Measurements from ENCODE around the gene FAM24B.
"Not testable (repeated sequence)": the region's sequence is repeated elsewhere in the genome, so short reads cannot be mapped to it uniquely, and the experiment has no call there.

Gene FAM24B, protein sequence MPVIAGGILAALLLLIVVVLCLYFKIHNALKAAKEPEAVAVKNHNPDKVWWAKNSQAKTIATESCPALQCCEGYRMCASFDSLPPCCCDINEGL

DNA sequence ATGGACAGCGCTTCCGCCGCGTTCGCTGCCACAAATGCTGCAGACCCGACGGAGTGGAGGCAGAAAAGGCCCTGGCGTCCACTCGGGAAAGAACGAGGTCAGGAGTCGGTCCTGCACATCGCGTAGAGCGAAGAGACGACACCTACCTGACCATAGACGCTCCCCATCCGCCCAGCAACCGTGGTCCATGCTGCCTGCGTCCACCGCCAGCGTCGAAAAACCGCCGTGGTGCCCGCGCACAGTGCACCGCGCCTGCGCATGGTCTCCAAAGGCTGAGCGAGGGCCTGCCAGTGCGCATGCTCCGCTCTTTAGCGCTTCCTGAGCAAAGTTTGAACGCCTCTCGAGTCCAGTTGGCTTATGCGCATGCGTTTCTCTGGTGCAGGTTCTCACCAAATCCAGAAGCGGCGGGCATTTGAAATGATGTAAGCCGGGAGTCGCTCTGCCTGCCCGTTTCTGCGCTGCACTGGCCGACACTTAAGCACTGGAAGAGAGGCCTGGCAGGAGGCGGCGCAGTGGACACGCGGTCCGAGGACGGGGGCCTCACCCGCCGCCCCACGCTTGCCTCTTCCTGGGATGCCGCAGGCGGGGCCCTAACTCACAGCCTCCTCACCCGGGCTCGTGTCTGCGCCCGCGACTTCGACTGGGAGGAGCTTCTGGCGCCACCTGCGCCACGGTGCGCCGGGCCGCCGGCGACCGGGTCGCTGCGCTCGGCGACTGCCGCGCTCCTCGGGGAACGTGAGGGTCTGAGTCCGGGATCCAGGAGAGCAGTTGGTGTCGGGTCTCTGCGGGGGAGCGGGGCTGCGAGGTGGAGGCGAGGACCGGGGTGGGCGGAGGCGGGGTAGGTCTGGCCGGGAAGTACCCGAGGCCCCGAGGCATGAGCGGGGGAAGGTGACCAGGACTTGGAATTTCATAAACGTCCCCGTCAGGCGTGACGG lies at the start of gene FAM24B:
Gene FAM24B, minus strand, starts transcription at position 243 of the 935 bp plus-strand sequence. CDS start 29,066 bp downstream, outside the sequence.
- Histone ChIP-seq H3K9me3 (ENCODE audit: control insufficient read depth in 1 of 2, low read length in 2 of 2) (no peaks in the 10 kb centered on the region), H3K27me3 (ENCODE audit: control insufficient read depth in 1 of 2, insufficient read depth in 2 of 2, low read length in 2 of 2) (no peaks in the 10 kb centered on the region), H3K4me3 (ENCODE audit: low read depth in 1 of 2, low read length in 2 of 2) (peak within 1 kb of the TSS; percentile 85 to 95), H3K36me3 (ENCODE audit: control insufficient read depth in 1 of 2, insufficient read depth in 2 of 2, low read length in 2 of 2) (no peaks in the 10 kb centered on the region), H3K9ac (ENCODE audit: low read depth in 1 of 2, low read length in 2 of 2) (peak within 1 kb of the TSS; percentile 65 to 85), H3K4me1 (ENCODE audit: control insufficient read depth in 1 of 2, insufficient read depth in 2 of 2, low read length in 2 of 2) (peaks cover 8 to 18% of the 10 kb centered on the region in 2 donors), H3K27ac (ENCODE audit: low read depth, low read length) (peak within 1 kb of the TSS; percentile 3)

DNA sequence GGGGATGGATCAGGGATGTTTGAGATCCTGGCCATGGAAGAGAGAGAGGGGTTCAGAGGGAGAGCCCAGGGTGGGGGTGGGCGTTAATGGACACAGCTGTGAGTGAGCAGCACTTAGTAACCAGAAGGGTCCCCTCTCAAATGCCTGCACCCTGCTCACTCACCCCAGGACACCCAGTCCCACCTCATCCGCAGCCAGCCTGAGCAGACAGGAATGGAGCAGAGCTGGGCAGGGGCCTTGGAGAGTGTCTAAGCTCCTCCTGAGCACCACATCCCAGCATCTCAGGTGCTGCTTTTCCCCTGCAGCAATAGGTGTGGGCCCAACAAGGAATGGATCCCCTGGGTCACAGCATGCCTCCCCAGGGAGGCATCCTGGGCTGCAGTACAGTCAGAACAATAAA lies 36.3 kb upstream of the FAM24B start:
- Histone ChIP-seq H3K36me3 (ENCODE audit: control insufficient read depth in 1 of 2, insufficient read depth in 2 of 2, low read length in 2 of 2) (no peaks in the 10 kb centered on the region), H3K27me3 (ENCODE audit: control insufficient read depth in 1 of 2, insufficient read depth in 2 of 2, low read length in 2 of 2) (no peaks in the 10 kb centered on the region), H3K9ac (ENCODE audit: low read depth in 1 of 2, low read length in 2 of 2) (no peak overlapping the region), H3K4me3 (ENCODE audit: low read depth in 1 of 2, low read length in 2 of 2) (no peak overlapping the region), H3K9me3 (ENCODE audit: control insufficient read depth in 1 of 2, low read length in 2 of 2) (no peaks in the 10 kb centered on the region), H3K4me1 (ENCODE audit: control insufficient read depth in 1 of 2, insufficient read depth in 2 of 2, low read length in 2 of 2) (no peaks in the 10 kb centered on the region), H3K27ac (ENCODE audit: low read depth, low read length) (no peak overlapping the region)

DNA sequence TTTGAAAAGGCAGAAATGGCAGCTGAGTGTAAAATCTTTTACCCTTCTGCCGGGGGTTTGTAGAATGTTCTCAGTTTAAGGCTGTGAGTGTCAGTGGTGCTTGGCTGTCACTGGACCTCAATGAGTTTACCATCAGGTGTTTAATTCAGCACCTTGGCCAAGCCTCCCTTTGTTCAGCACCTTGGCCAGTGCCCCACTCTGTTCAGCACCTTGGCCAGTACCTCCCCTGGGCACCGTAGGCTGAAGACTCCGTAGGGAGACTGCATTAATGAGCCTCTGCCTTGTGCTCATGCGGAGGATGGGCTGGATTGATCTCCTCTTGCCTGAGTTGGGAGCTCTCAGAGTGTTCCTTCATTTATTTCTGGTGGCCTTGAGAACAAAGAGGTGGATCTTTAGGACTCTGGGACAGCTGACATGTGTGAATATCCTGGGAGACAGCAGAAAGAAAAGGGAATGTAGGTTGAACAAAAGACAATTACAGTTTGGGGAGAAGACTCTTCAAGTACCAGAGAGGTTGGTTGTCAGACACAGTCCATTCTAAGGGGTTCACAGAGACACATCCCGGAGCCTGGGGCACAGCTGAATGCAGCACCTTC lies 32.6 kb upstream of the FAM24B start:
- Histone ChIP-seq H3K9me3 (ENCODE audit: control insufficient read depth in 1 of 2, low read length in 2 of 2) (no peaks in the 10 kb centered on the region), H3K27me3 (ENCODE audit: control insufficient read depth in 1 of 2, insufficient read depth in 2 of 2, low read length in 2 of 2) (no peaks in the 10 kb centered on the region), H3K4me1 (ENCODE audit: control insufficient read depth in 1 of 2, insufficient read depth in 2 of 2, low read length in 2 of 2) (no peaks in the 10 kb centered on the region), H3K4me3 (ENCODE audit: low read depth in 1 of 2, low read length in 2 of 2) (no peak overlapping the region), H3K27ac (ENCODE audit: low read depth, low read length) (no peak overlapping the region), H3K36me3 (ENCODE audit: control insufficient read depth in 1 of 2, insufficient read depth in 2 of 2, low read length in 2 of 2) (no peaks in the 10 kb centered on the region), H3K9ac (ENCODE audit: low read depth in 1 of 2, low read length in 2 of 2) (no peak overlapping the region)

DNA sequence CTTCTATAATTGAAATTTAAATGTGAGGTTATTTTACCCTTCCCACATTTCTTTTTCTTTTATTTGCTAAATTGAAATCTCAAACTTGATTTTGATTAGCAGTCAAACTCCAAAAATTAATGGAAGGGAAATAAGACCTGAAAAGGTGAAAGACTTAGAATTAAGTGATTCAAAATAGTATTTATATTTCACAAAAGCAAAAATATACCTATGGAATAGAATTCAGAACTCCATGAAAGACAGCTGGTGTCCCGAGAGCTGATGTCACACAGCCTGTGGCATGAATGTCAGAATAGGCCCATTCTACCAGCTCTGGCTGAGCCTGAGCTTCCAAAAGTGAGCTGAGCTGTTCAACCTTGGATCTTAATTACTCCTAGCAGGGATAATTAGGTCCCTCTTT lies 30.9 kb upstream of the FAM24B start, which contains the start of gene FAM24A:
Gene FAM24A, plus strand, starts transcription at position 301 of the 400 bp plus-strand sequence. CDS start 1,025 bp downstream, outside the sequence.
- H3K27ac ChIP-seq (ENCODE audit: low read depth, low read length), result no peak within 1 kb of the TSS
- H3K4me3 ChIP-seq (ENCODE audit: low read depth in 1 of 2, low read length in 2 of 2), result no peak within 1 kb of the TSS
- no peaks in the 10 kb centered on the region for H3K9me3 ChIP-seq (ENCODE audit: control insufficient read depth in 1 of 2, low read length in 2 of 2)
- H3K36me3 ChIP-seq (ENCODE audit: control insufficient read depth in 1 of 2, insufficient read depth in 2 of 2, low read length in 2 of 2), result no peaks in the 10 kb centered on the region
- no peak within 1 kb of the TSS for H3K9ac ChIP-seq (ENCODE audit: low read depth in 1 of 2, low read length in 2 of 2)
- H3K4me1 ChIP-seq (ENCODE audit: control insufficient read depth in 1 of 2, insufficient read depth in 2 of 2, low read length in 2 of 2), result no peaks in the 10 kb centered on the region
- H3K27me3 ChIP-seq (ENCODE audit: control insufficient read depth in 1 of 2, insufficient read depth in 2 of 2, low read length in 2 of 2), result no peaks in the 10 kb centered on the region

DNA sequence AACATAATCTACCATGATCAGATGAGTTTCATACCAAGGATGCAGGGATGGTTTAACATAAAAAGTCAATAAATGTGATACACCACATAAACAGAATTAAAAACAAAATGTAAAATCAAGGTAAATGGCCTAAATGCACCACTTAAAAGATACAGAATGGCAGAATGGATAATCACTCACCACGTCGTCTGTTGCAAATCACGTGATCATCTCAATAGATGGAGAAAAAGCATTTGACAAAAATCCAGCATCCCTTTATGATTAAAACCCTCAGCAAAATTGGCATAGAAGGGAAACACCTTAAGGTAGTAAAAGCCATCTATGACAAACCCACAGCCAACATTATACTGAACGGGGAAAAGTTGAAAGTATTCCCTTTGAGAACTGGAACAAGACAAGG lies 24.5 kb upstream of the FAM24B start:
- not testable (repeated sequence) for H3K27ac ChIP-seq (ENCODE audit: low read depth, low read length); H3K4me1 ChIP-seq (ENCODE audit: control insufficient read depth in 1 of 2, insufficient read depth in 2 of 2, low read length in 2 of 2); H3K9ac ChIP-seq (ENCODE audit: low read depth in 1 of 2, low read length in 2 of 2); H3K9me3 ChIP-seq (ENCODE audit: control insufficient read depth in 1 of 2, low read length in 2 of 2); H3K4me3 ChIP-seq (ENCODE audit: low read depth in 1 of 2, low read length in 2 of 2); H3K27me3 ChIP-seq (ENCODE audit: control insufficient read depth in 1 of 2, insufficient read depth in 2 of 2, low read length in 2 of 2); H3K36me3 ChIP-seq (ENCODE audit: control insufficient read depth in 1 of 2, insufficient read depth in 2 of 2, low read length in 2 of 2)

DNA sequence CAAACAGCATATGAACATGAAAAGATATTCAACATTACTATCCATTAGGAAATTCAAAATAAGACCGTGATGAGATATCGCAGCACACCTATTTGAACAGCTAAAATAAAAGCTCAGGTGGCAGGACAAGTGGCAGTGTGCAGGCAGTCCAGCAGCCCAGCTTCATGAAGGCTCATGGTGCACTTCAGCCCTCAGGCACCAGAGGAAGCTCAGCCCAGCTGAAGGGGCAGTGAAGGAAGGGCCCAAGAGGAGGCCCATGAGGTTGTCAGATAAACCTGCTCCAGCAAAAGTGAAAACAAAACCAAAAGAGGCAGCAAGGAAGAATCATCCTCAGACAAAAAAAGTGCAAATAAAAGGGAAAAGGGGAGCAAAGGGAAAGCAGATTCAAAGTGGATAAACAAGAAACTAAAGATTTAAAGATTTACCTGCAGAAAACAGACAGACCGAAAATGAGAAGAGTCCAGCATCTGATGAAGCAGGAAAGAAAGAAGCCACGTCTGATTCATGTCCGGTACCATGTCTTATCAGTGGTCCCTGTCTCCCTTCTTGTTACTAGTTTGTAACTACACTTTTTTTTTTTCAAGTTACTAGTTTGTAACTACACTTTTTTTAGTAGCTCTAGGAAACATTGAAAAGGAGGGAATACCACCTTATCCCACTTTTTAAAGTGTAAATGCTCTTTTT lies 15.0 kb upstream of the FAM24B start:
- no peaks in the 10 kb centered on the region for H3K4me1 ChIP-seq (ENCODE audit: control insufficient read depth in 1 of 2, insufficient read depth in 2 of 2, low read length in 2 of 2)
- no peaks in the 10 kb centered on the region for H3K9me3 ChIP-seq (ENCODE audit: control insufficient read depth in 1 of 2, low read length in 2 of 2)
- H3K27me3 ChIP-seq (ENCODE audit: control insufficient read depth in 1 of 2, insufficient read depth in 2 of 2, low read length in 2 of 2), result no peaks in the 10 kb centered on the region
- no peak overlapping the region for H3K9ac ChIP-seq (ENCODE audit: low read depth in 1 of 2, low read length in 2 of 2)
- no peak overlapping the region for H3K27ac ChIP-seq (ENCODE audit: low read depth, low read length)
- no peaks in the 10 kb centered on the region for H3K36me3 ChIP-seq (ENCODE audit: control insufficient read depth in 1 of 2, insufficient read depth in 2 of 2, low read length in 2 of 2)
- H3K4me3 ChIP-seq (ENCODE audit: low read depth in 1 of 2, low read length in 2 of 2), result no peak overlapping the region

DNA sequence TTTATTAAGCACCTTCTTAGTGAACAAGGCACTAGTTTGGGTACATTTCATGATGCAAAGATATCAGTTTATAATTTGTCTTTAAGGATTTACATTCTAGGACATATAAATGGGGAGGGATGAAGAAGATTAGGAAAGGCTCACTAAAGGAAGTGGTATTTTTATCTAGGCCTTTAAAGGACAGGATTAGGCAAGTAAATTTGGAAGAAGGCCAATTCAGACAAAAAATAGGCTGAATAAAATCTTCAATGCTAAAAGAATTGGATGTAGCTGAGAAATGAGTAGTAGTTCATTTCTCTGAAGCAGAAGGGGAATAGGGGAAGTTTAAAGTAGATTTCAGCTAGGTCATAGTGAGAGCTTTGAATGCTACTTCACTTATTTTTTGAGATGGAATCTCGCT lies 4.8 kb upstream of the FAM24B start:
- no peak overlapping the region for H3K27ac ChIP-seq (ENCODE audit: low read depth, low read length)
- H3K4me1 ChIP-seq (ENCODE audit: control insufficient read depth in 1 of 2, insufficient read depth in 2 of 2, low read length in 2 of 2), result peaks cover 5 to 9% of the 10 kb centered on the region in 2 donors
- no peak overlapping the region for H3K4me3 ChIP-seq (ENCODE audit: low read depth in 1 of 2, low read length in 2 of 2)
- no peaks in the 10 kb centered on the region for H3K9me3 ChIP-seq (ENCODE audit: control insufficient read depth in 1 of 2, low read length in 2 of 2)
- H3K27me3 ChIP-seq (ENCODE audit: control insufficient read depth in 1 of 2, insufficient read depth in 2 of 2, low read length in 2 of 2), result no peaks in the 10 kb centered on the region
- no peaks in the 10 kb centered on the region for H3K36me3 ChIP-seq (ENCODE audit: control insufficient read depth in 1 of 2, insufficient read depth in 2 of 2, low read length in 2 of 2)
- H3K9ac ChIP-seq (ENCODE audit: low read depth in 1 of 2, low read length in 2 of 2), result no peak overlapping the region

DNA sequence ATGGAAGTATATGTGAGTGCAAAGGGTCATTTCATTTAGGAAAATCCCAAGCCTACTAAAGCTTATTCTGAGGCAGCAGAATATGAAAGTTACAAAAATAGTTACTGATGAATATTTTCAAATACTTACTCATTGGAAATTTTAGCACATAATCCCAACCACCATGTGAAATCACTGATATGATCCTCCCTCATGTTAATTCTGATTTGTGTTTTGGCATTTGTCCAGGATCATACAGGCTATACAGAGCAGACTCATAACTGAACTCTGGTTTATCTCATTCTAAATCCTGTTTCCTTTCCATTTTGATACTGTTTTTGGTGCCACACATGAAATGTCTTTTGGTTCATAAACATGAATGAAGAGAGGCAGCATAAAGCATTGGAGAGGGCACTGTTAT lies 3.4 kb upstream of the FAM24B start:
- H3K9me3 ChIP-seq (ENCODE audit: control insufficient read depth in 1 of 2, low read length in 2 of 2), result no peaks in the 10 kb centered on the region
- H3K9ac ChIP-seq (ENCODE audit: low read depth in 1 of 2, low read length in 2 of 2), result no peak overlapping the region
- H3K4me3 ChIP-seq (ENCODE audit: low read depth in 1 of 2, low read length in 2 of 2), result no peak overlapping the region
- no peaks in the 10 kb centered on the region for H3K27me3 ChIP-seq (ENCODE audit: control insufficient read depth in 1 of 2, insufficient read depth in 2 of 2, low read length in 2 of 2)
- H3K36me3 ChIP-seq (ENCODE audit: control insufficient read depth in 1 of 2, insufficient read depth in 2 of 2, low read length in 2 of 2), result no peaks in the 10 kb centered on the region
- H3K27ac ChIP-seq (ENCODE audit: low read depth, low read length), result no peak overlapping the region
- peaks cover 6 to 18% of the 10 kb centered on the region in 2 donors for H3K4me1 ChIP-seq (ENCODE audit: control insufficient read depth in 1 of 2, insufficient read depth in 2 of 2, low read length in 2 of 2)

DNA sequence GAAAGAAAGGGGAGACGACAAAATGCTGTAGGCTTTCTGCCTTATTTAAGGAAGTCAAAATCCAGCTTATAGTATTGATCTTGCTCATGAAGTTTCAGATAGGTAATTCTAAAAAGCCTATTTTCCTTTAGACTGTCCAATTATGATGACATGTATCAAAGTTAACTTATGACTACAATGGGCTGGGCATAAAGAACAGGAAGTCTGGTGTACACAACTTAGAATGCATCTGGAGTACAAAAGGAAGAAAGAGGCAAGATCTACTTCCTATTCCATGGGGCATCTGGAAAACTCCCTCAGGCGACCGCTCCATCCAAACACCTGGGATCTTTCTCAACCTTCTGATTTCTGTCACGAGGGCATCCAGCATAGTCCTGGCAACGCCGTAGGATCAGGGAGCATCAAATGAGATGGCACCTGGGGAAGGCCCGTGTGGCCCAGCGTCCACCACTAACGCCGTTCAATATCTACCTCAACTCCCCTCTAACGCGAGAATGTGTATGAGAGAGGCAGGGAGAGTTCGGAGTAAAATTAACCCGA lies 512 bp downstream of the FAM24B start:
- Histone ChIP-seq H3K4me3 (ENCODE audit: low read depth in 1 of 2, low read length in 2 of 2) (peak overlapping the region; percentile 85 to 95), H3K27ac (ENCODE audit: low read depth, low read length) (peak overlapping the region; percentile 3), H3K4me1 (ENCODE audit: control insufficient read depth in 1 of 2, insufficient read depth in 2 of 2, low read length in 2 of 2) (peaks cover 8 to 18% of the 10 kb centered on the region in 2 donors), H3K36me3 (ENCODE audit: control insufficient read depth in 1 of 2, insufficient read depth in 2 of 2, low read length in 2 of 2) (no peaks in the 10 kb centered on the region), H3K27me3 (ENCODE audit: control insufficient read depth in 1 of 2, insufficient read depth in 2 of 2, low read length in 2 of 2) (no peaks in the 10 kb centered on the region), H3K9ac (ENCODE audit: low read depth in 1 of 2, low read length in 2 of 2) (peak overlapping the region; percentile 65 to 85), H3K9me3 (ENCODE audit: control insufficient read depth in 1 of 2, low read length in 2 of 2) (no peaks in the 10 kb centered on the region)
